Stimulated activated CD8-positive, alpha-beta memory T cell treated with anti-CD3 and anti-CD28 coated beads, Interleukin-15, amount 100 ng/mL, for 48 hours (primary cell): Measurements from ENCODE around the gene CAVIN2.
"Not testable (repeated sequence)": the region's sequence is repeated elsewhere in the genome, so short reads cannot be mapped to it uniquely, and the experiment has no call there.

Source experiments
- DNase-seq, 2 donors: peaks; one replicate each; pipeline ENCODE4 v3.0.0-alpha.2; 2020; ENCODE audit warnings: low read depth in 2 of 2

CAVIN2 gene

GRCh38 chr2:191800874-191801273 is 46.0 kb downstream of the CAVIN2 start:
- no peak for DNase-seq

GRCh38 chr2:191799526-191799925 is 47.4 kb downstream of the CAVIN2 start:
- DNase-seq, result no peak

GRCh38 chr2:191797942-191798876 is 48.7 kb downstream of the CAVIN2 start:
- no peak for DNase-seq

- no peak for DNase-seq
These were observed 49.4 kb downstream of the CAVIN2 start for GRCh38 chr2:191797500-191797899.

GRCh38 chr2:191795715-191796114 is 51.2 kb downstream of the CAVIN2 start:
- DNase-seq, result no peak

GRCh38 chr2:191791953-191792560 is 54.8 kb downstream of the CAVIN2 start:
- DNase-seq, result no peak

- no peak for DNase-seq
These were observed 56.2 kb downstream of the CAVIN2 start for GRCh38 chr2:191790737-191791136.

GRCh38 chr2:191789796-191790195 is 57.1 kb downstream of the CAVIN2 start:
- DNase-seq, result no peak

GRCh38 chr2:191786694-191787093 is 60.2 kb downstream of the CAVIN2 start:
- no peak for DNase-seq

- not testable (repeated sequence) for DNase-seq
These were observed 61.2 kb downstream of the CAVIN2 start for GRCh38 chr2:191785651-191786050.
